Activated naive CD4-positive, alpha-beta T cell treated with anti-CD3 and anti-CD28 coated beads, Interleukin-2, amount 50 U/mL, for 72 hours (primary cell): Measurements from ENCODE around the gene SIGLEC9. TPM values are rescaled to one million over a fixed set of nuclear protein-coding genes. Genes with fewer than 3 reads are reported as not detected.

Experiments
- ATAC-seq, 2 donors: fragments of 150-1000 bp; cut with Tn5 transposase; 2 replicates each; pipeline ENCODE4 v1.10.0; 2021; ENCODE audit warnings: mild to moderate bottlenecking in 2 of 2, moderate library complexity in 2 of 2
- DNase-seq, 2 donors: peaks; one replicate each; pipeline ENCODE4 v3.0.0; 2021 to 2022; ENCODE audit warnings: low spot score in 2 of 2
- H3K27ac Mint-ChIP-seq, 2 donors: one replicate each; pipeline ENCODE4 v1.8.0; 2022; ENCODE audit warnings: mild to moderate bottlenecking in 2 of 2, mixed read lengths in 2 of 2
- H3K36me3 Mint-ChIP-seq, 2 donors: one replicate each; pipeline ENCODE4 v1.8.0; 2022; ENCODE audit warnings: mixed read lengths in 2 of 2
- H3K9me3 Mint-ChIP-seq, 2 donors: one replicate each; pipeline ENCODE4 v1.8.0; 2022; ENCODE audit warnings: mixed read lengths in 2 of 2
- total RNA-seq, 2 donors: library from RNA; stranded (reverse); gene quantifications; one replicate each; pipeline ENCODE4 v1.2.3, GENCODE V29; 2022

Gene SIGLEC9
- 1 to 10 TPM in 1 of 2 donors, under 1 TPM in 1; 0.87 to 1.1 TPM for total RNA-seq

- DNase-seq: no peak
- Mint-ChIP-seq H3K36me3 (no peaks in the 10 kb centered on the region), H3K9me3 (peaks cover 4 to 5% of the 10 kb centered on the region in 2 donors), H3K27ac (peak within 1 kb of the TSS; percentile 65 to 83)
- no peak for ATAC-seq
These were observed at the start of gene SIGLEC9 for GRCh38 chr19:51124729-51125128. SIGLEC9 (plus strand) TSS chr19:51124906; CDS start chr19:51124975, 69 bp downstream.

GRCh38 chr19:51075998-51076397 is 48.7 kb upstream of the SIGLEC9 start:
- Mint-ChIP-seq H3K27ac (peak overlapping the region in 1 of 2 donors; percentile 27), H3K36me3 (peaks cover 0 to 7% of the 10 kb centered on the region in 2 donors), H3K9me3 (peaks cover 0 to 6% of the 10 kb centered on the region in 2 donors)
- ATAC-seq (no peak), DNase-seq (no peak)

DNA sequence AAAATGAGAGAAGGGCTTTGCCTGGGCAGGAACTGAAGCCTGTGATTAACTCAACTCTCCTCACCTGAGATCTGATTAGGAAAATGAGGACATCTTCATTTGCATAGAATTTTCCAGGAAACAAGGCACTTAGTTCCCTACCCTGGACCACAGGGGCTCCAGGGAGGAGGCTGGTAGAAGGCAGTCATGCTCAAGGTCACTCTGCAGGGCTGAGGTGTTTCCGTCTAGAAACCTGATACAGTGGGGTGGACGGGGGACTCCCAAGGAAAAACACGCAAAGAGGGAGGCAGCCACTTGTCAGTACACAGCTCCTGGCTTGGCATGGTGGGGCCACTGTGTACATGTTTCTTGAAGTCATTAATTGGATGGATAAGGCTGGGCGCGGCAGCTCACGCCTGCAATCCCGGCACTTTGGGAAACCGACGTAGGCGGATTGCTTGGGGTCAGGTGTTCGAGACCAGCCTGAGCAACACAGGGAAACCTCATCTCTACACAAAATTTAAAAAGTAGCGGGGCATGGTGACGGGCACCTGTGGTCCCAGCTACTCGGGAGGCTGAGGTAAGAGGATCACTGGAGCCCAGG is 48.0 kb upstream of the SIGLEC9 start:
- DNase-seq (no peak), ATAC-seq (no peak)
- H3K9me3 Mint-ChIP-seq: peaks cover 0 to 6% of the 10 kb centered on the region in 2 donors
- peaks cover 0 to 7% of the 10 kb centered on the region in 2 donors for H3K36me3 Mint-ChIP-seq
- peak overlapping the region in 1 of 2 donors; percentile 72 for H3K27ac Mint-ChIP-seq

DNA sequence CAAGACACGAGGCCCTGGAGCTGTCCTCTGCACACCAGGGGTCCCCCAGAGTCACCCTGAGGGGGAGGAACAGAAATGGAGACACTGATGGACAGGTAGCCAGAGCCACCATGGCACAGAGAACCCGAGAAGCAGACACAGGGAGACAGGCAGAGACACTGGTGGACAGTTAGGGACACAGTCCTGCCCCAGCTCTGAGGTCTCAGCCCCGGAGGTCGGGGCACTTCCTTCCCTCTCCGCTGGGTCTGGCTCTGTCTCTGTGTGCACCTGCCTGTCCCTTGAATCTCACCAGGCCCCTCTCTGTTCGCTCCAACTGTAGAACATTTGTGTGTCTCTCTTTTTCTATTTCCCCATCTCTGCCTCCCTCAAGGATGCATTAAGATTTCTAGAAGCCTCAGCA is 46.6 kb upstream of the SIGLEC9 start:
- H3K9me3 Mint-ChIP-seq: peaks cover 0 to 6% of the 10 kb centered on the region in 2 donors
- DNase-seq: no peak
- no peak for ATAC-seq
- peaks cover 0 to 6% of the 10 kb centered on the region in 2 donors for H3K36me3 Mint-ChIP-seq
- no peak overlapping the region for H3K27ac Mint-ChIP-seq

GRCh38 chr19:51078731-51079130 is 46.0 kb upstream of the SIGLEC9 start:
- DNase-seq (no peak), ATAC-seq (no peak)
- no peaks in the 10 kb centered on the region for H3K36me3 Mint-ChIP-seq
- H3K27ac Mint-ChIP-seq: no peak overlapping the region
- peaks cover 0 to 6% of the 10 kb centered on the region in 2 donors for H3K9me3 Mint-ChIP-seq

GRCh38 chr19:51079481-51080110 is 45.1 kb upstream of the SIGLEC9 start:
- ATAC-seq (no peak), DNase-seq (no peak)
- Mint-ChIP-seq H3K36me3 (no peaks in the 10 kb centered on the region), H3K9me3 (no peaks in the 10 kb centered on the region), H3K27ac (no peak overlapping the region)

- Mint-ChIP-seq H3K9me3 (no peaks in the 10 kb centered on the region), H3K27ac (no peak overlapping the region), H3K36me3 (no peaks in the 10 kb centered on the region)
- no peak for ATAC-seq
- DNase-seq: no peak
These were observed 43.2 kb upstream of the SIGLEC9 start for GRCh38 chr19:51081476-51081875.

- Mint-ChIP-seq H3K9me3 (no peaks in the 10 kb centered on the region), H3K27ac (peak within 1 kb of the TSS; percentile 37 to 72), H3K36me3 (no peaks in the 10 kb centered on the region)
- ATAC-seq (no peak), DNase-seq (no peak)
These were observed 42.1 kb upstream of the SIGLEC9 start, which contains the start of gene KLK14 for GRCh38 chr19:51082611-51083010. KLK14 (minus strand) TSS chr19:51082887; CDS start chr19:51082614, 273 bp downstream.

GRCh38 chr19:51083181-51083580 is 41.5 kb upstream of the SIGLEC9 start:
- H3K36me3 Mint-ChIP-seq: no peaks in the 10 kb centered on the region
- peak overlapping the region in 1 of 2 donors; percentile 37 for H3K27ac Mint-ChIP-seq
- no peak for DNase-seq
- ATAC-seq: no peak
- no peaks in the 10 kb centered on the region for H3K9me3 Mint-ChIP-seq

GRCh38 chr19:51083783-51084182 is 40.9 kb upstream of the SIGLEC9 start:
- Mint-ChIP-seq H3K9me3 (no peaks in the 10 kb centered on the region), H3K27ac (peak overlapping the region in 1 of 2 donors; percentile 37), H3K36me3 (no peaks in the 10 kb centered on the region)
- ATAC-seq (no peak), DNase-seq (no peak)

- DNase-seq: no peak
- no peak for ATAC-seq
- no peaks in the 10 kb centered on the region for H3K9me3 Mint-ChIP-seq
- H3K27ac Mint-ChIP-seq: peak overlapping the region in 1 of 2 donors; percentile 37
- H3K36me3 Mint-ChIP-seq: no peaks in the 10 kb centered on the region
These were observed 40.2 kb upstream of the SIGLEC9 start for GRCh38 chr19:51084505-51084904.

DNA sequence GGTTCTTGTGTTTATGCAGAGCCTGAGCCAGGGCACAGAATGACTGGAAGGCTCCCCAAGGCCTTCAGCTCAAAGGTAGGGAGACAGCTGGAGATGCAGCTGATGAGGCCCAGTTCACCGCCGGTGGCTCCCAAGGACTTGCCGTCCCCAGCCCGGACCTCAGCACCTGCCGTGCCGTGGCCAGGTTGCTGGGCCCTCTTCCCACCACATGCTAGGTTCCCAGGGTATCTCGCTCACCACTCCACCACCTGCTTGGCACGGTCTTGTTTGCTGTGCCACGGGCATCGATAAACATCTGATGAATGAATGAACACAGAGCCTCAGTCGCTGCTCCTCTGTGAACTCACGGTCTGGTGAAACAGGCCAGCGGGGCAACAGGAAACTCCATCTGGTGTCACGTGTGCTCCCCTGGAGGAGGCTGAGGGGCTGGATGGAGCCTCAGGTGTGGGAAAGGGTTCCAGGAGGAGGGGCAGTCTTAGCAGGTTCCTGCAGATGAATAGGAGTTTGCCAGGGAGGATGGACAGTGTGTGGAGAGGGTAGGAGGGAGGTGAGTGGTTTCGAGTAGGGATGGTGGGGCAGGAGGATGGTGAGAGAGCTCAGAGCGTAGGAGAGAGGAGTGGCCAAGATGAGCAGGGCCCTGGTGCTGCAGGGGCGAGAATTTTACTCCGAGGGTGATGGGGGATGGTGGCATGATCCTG is 38.4 kb upstream of the SIGLEC9 start:
- Mint-ChIP-seq H3K27ac (no peak overlapping the region), H3K9me3 (no peaks in the 10 kb centered on the region), H3K36me3 (no peaks in the 10 kb centered on the region)
- no peak for DNase-seq
- ATAC-seq: no peak

- Mint-ChIP-seq H3K27ac (no peak overlapping the region), H3K9me3 (no peaks in the 10 kb centered on the region), H3K36me3 (no peaks in the 10 kb centered on the region)
- DNase-seq (no peak), ATAC-seq (no peak)
These were observed 34.9 kb upstream of the SIGLEC9 start for GRCh38 chr19:51089786-51090185.

GRCh38 chr19:51090471-51090870 is 34.2 kb upstream of the SIGLEC9 start:
- no peaks in the 10 kb centered on the region for H3K9me3 Mint-ChIP-seq
- no peak for ATAC-seq
- no peaks in the 10 kb centered on the region for H3K36me3 Mint-ChIP-seq
- no peak overlapping the region for H3K27ac Mint-ChIP-seq
- no peak for DNase-seq

GRCh38 chr19:51091126-51091525 is 33.6 kb upstream of the SIGLEC9 start:
- H3K36me3 Mint-ChIP-seq: no peaks in the 10 kb centered on the region
- no peak overlapping the region for H3K27ac Mint-ChIP-seq
- no peak for DNase-seq
- H3K9me3 Mint-ChIP-seq: no peaks in the 10 kb centered on the region
- no peak for ATAC-seq

GRCh38 chr19:51091895-51092873 is 32.5 kb upstream of the SIGLEC9 start:
- Mint-ChIP-seq H3K27ac (peak overlapping the region in 1 of 2 donors; percentile 14), H3K36me3 (peaks cover 5% of the 10 kb centered on the region in 2 donors), H3K9me3 (no peaks in the 10 kb centered on the region)
- DNase-seq (no peak), ATAC-seq (no peak)
